HG03060 (cell line): ENCODE results near the gene COL27A1.

ENCODE experiments used
- ATAC-seq: cut with Tn5 transposase; IDR thresholded peaks from one replicate; pipeline ENCODE4 v1.9.1; 2021; ENCODE audit warnings: low read depth, moderate number of reproducible peaks; ENCODE audit not compliant: unreplicated experiment

Gene COL27A1

DNA sequence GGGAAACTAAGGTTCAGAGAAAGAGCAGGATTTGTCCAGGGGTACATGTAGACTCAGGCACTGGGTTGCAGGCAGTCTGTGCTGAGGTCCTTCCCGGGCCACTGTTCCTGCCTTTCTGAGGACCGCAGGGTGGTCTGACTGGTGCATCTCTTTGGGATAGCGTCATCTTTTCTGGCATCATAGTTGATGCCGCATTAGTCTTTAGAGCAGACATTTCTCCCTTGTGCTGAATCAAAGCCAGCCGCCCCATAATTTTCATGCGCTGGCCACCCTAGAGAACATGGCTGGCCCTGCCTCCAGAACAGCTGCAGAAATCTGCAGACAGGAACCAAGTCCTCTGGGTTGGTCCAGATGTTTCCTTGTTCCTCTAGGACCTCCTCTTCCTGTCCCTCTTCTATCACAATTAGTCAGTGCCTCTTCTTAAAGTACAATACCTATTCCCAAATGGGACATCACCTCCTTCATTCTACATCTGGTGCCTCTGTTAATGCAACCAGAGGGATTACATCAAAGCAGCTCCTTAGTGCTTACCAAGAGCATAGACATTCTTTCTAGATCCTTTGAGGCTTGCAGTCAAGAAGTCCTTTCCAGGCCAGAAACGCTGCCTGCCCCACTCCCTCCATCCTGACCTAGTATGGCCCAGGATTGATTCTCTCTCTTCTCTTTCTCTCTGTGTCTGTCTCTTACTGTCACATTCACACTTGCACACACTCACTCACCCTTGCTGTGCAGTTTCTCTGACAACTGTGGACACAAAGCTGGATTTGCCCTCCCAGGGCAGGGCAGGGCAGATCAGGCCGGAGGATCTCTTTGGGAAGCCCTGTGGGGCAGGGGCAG, 125.5 kb downstream of the COL27A1 start:
- no peak for ATAC-seq

DNA sequence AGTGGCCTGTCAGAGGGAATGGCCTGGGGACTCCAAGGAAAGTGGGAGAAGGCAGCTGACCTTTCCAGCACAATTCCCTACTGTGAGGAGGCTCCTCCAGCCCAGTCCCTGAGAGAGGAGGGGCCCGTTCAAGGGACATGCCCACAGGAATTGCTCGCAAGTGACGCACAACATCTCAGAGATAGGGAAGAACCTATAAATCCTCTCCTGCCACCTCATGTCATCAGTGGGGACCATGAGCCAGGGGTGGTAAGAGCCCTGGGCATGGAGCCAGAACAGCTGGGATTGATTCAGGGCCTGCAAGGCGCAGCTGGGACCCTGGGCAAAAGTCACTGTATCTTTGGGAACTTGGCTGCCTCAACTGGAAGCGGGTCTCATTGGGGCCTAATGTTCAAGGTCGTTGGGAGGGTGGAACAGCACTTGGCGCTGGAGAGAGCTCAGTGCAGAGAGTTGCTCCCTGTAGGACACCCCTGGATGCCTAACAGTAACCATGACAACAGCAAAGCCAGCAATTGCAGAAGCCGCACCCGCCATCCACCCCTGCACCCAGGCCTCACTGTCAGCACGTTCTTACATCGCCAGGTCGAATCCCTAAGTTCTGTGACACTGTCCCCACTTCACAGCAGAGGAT, 126.3 kb downstream of the COL27A1 start:
- no peak for ATAC-seq

DNA sequence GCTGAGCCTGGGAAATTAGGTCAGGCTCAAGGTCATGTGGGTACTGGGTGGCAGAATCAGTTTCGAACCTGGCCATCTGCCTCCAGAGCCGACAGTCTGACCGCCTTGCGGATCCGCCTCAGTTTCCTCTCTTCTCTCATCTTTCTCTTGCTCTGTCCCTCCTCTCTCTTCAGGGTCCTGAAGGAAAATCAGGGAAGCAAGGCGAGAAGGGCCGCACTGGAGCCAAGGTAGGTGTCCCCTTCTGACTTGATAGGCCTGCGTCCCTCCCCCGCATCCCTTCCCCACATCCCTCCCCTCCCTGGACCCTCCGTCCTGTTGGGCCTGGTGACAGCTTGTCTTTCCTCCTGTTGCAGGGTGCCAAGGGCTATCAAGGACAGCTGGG, 126.8 kb downstream of the COL27A1 start:
- no peak for ATAC-seq

DNA sequence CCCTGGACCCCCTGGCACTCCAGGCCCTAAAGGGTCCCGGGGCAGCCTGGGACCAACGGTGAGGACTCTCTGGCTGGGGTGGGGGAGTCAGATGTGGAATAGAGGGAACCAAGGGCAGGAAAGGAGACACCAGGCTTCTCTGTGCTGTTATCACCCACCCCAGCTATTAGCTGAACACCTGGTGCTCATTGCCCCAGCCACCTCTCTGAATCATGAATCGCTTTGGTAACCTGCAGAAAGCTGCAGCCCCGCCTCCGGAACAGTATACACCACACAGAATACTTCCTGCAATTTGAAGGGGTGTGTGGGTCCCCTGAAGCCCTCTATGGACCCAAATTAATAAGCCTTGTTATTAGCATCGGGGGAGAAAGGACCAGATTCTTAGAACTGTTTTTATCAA, 127.2 kb downstream of the COL27A1 start:
- ATAC-seq, result no peak

DNA sequence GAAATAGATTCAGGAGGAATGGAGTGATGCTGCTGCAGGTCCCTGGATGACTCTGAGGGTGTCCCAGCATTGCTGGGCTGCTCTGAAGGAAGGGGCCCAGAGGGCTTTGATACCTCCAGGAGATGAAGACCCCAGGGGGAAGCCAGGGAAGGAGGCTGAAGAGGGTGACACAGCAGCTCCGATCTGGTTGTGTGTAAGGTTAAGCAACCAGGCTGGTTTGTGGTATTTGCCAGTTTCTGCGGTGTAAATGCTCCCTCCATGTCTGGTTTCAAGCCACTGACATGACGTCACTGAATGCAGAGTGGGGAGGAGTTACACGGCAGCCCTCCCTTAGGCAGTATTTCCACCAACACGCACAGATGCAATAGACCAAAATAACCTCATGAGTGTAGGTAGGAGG, 127.6 kb downstream of the COL27A1 start:
- ATAC-seq, result no peak

DNA sequence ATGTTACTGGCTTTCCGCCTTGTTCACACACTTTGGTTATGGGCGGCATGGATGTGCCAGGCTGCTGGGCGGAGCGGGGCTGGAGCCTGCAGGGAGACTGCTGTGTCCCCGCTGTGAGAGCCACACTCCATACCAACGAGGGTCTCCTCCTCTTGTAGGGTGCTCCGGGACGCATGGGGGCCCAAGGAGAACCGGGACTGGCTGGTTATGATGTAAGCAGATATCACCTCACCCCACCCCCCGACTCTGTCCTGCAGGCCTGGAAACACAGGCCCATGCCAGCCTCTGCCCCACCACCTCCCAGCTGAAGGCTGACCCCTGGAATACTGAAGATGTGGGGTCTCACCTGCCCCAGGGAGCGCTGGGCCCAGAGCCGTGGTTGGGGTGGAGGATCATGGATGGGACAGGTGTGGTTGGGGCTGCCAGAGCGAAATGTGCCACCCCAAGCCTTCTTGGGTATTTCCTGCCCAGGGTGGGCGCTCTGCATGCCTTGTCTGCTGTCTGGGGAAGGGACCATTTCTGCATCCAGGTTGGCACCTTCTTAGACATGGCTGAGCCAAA, 128.3 kb downstream of the COL27A1 start:
- no peak for ATAC-seq

DNA sequence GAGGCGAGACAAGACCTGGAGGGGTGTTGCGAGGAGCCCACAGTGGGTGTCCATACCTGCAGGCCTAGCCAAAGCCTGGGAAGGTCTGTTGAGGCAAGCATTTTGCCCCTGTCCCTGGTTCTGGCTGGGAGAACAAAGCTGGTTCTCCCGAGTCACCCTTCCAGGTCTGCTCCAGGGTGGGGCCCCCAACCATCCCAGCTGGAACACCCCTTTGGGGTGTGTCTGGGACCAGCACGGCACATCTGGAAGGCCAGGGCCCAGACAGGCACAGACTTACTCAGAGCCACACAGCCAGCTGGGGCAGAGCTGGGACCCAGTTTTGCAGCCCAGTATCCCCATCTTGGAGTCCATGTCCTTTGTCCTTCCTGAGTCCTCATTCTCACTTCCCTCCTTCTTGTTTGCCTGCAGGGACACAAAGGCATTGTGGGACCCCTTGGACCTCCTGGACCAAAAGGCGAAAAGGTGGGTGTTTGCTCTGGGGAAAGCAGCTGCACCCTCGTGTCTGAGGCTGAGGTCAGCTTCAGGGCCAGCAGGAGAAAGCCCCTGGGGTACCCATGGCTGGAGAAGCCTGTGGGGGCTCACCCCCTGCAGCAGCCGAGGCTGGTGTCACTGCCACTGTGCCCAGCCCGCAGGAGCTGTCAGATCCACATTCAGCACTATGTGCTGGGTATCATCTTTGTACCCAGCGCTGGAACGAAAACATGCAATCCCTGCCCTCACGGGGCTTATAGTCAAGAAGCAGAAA, 129.2 kb downstream of the COL27A1 start:
- no peak for ATAC-seq

DNA sequence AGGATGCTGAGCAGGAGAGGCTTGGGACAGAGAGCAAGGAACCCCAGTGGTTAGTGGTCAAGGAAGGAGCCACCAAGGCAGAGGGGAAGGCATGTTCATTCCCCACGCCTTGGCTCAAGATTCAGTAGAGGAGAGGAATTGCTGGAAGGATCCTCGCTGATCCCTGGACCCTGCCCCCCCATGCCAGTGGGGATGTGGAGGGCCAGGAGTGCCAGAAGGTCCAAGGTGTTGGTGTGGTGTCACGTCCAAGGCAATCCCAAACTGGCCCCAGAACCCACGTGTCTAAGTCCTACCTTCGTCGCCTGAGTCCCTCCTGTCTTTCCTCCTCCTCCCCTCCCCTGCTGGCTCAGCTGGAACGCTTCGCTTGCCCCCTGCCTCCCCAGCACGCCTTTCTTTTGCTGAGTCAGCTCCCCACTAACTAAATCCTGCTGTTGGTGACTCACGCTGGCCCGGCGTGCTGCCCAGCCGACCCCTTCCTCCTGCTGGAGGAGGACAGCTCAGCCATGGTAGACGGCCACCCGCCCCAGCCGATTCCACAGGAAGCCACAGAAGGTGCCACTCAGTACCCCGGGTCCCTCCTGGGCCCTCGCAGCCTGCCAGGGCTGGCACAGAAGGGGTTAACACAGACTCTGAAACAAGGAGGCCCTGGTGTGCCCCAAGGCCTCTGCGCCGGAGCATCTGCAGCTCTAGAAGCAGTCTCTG, 130.0 kb downstream of the COL27A1 start:
- no peak for ATAC-seq

DNA sequence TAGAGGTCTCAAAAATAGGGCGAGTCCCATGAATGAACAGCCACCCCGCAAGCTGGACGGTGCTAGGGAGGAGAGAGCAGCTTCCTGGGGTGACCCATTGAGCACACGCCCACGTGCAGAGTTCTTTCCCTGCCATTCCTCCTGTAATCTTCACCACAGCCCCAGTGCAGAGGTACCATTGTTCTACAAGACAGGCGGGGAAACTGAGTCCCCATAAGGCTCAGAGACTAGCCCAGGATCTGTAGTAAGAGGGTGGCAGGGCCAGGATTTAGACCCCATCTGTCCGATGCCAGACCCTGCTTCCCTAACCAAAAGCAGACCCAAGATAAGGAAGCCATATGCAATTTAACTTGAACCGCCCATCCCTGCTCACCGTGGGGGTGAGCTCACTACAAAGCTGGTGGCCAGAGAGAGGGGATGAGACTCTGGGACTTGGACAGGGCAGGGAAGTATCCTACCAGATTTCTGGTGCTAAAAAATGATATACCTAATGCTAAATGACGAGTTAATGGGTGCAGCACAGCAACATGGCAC, 130.9 kb downstream of the COL27A1 start:
- no peak for ATAC-seq

DNA sequence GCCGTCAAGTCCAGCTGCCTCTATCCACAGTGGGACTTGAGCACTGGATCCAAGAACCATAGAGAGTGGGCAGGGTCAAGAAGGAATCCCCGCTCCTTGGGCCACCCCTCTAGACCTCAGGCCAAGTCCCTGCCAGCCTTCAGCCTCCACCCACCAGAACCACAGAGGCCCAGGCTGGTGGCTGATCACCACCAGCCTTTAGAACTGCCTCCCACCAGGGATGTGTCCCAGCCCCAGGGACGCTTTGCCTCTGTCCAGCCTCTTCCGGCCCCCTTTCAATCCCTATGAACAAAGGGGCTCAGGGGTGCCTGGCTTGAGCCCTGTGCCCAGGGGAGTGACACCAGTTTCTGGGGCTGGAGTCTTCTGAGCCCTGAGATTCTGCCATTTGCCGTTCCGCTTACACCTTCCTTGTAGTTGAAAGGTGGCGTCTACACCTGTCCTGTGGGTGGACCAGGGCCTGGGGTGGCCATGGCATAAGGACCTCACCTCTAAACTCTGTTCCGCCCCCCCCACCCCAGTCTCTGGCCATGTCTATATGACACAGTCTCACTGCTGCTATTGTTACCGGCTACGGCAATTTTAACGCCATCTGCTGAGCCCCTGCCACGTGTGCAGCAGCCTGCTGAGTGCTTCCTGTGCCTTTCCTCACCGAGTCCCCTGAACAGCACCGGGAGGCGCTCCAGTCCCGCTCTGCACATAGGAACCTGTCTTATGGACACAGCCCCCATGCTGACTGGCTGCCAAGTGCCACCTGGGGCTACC, 131.8 kb downstream of the COL27A1 start:
- no peak for ATAC-seq

DNA sequence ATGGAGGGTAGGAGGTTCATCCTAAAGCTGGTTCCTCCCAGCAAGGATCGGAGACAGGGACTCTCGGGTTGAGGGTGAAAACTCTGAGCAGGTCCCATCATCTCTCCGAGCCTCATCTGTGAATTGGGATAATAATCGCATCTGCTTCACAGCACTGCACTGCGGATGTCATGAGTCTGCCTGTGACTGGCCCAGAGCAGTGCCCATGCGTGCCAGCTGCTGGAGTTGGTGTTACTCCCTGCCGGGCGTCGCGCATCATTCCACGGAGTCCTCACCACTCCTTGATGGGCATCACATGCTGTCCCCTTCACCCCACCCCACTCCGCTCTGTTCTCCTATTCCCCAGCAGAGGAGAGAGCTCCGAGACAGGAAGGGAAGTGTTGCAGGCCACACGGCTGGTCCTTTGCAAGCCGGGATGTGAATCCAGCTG, 132.4 kb downstream of the COL27A1 start:
- ATAC-seq, result no peak

DNA sequence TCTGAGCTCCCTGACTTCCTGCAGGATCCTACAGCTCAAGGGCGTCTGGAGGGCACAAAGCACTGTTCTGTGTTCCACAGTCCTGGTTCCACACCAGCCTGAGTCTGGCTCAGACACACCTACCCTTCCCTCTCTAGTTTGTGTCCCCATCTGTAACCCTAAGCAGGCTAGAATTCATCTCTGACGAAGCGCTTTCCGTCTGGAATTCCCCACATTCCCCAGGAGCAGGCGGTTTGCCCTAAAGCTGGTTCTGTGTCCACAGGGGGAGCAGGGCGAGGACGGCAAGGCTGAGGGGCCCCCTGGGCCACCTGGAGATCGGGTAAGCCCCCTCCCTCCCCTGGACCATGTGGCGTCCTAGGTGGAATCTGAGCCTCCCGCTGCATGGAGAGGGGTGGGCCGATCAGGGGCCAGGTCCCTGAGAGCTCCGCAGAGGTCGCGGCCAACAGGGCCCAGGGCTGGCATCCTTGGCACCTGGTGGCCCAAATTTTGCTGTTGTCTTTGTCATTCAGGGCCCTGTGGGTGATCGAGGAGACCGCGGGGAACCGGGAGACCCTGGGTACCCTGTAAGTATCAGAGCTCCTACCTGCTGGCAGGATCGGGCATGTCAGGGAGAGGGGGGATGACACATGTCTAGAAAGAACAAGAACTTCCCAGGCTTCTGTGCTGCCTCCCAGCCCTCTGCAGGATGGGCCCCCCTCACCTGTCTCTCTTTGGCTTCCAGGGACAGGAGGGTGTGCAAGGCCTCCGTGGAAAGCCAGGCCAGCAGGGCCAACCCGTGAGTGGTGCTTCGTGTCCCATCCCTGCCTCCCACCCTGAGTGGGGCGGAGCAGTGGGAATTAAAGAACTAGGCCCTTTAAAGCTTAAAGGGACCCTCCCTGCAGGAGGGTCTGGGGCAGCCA, 133.1 kb downstream of the COL27A1 start:
- ATAC-seq, result no peak

DNA sequence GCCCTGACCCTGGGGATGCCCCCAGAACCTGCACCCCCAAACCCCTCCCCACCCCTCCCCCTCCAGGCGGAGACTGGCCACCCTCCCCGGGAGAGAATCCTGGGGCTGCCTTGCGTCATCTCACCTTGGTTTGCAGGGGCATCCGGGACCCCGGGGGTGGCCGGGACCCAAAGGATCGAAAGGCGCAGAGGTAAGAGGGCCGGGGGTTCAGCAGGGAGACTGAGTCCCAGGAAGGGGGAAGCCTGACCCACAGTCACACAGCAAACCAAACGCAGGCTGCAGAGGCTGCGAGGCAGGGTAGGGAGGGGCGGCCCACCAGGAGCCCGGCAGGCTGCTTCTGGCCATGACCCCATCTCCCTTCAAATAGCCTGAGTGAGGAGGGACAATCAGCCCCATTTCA, 133.8 kb downstream of the COL27A1 start:
- no peak for ATAC-seq

DNA sequence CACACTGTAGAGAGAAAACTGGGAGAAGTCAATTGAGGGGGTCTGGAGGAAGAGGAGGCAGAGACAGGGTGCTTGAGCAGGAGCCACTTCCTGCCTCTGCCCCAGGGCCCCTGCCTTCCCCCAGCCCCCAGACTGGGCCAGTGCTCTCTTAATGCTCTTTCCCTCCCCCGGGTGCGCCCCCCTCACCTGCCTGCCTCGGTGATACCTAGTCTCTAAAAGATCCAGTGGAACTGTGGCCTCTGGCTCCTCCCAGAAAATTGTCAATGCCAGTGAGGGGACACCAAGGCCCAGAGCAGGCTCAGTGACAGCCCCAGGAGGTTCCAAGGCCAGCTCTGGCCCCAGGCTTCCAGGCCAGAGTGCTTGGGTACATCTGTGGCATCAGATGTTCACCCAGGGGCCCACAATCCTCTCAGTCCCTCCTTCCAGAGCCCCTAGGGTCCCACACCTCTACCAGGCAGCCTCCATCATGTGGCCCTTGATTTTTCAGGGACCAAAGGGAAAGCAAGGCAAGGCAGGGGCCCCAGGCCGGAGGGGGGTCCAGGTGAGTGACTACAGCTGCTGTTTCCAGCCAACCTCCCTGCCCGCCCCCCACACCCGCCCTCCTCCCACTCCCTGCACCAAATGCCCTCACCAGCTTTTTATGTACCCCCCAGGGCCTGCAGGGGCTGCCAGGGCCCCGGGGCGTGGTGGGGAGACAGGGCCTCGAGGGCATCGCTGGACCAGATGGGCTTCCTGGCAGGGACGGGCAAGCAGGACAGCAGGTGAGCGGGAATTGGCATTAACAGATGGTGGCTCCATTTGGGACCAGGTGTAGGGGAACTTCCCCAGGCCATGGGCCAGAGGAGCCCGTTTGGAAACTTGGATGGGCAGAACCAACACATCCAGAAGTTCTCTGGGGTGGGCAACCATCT, 134.5 kb downstream of the COL27A1 start:
- ATAC-seq, result no peak

DNA sequence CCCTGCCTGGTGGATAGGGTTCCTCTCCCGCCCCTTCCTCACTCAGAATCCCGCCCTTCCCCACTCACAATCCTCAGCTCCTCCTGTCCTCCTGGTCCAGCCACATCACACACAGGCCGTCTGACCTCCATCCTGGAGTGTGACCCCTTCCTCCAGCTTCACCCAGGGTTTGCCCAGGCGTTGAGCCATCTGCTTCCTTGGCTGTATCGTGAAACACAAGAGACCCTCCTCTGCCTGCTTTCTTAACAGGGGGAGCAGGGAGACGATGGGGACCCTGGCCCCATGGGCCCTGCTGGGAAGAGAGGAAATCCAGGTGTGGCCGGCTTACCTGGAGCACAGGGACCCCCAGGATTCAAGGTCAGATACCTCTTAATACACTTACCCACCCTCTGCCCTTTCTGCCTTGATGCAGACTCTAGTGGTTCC, 135.2 kb downstream of the COL27A1 start:
- ATAC-seq, result no peak

DNA sequence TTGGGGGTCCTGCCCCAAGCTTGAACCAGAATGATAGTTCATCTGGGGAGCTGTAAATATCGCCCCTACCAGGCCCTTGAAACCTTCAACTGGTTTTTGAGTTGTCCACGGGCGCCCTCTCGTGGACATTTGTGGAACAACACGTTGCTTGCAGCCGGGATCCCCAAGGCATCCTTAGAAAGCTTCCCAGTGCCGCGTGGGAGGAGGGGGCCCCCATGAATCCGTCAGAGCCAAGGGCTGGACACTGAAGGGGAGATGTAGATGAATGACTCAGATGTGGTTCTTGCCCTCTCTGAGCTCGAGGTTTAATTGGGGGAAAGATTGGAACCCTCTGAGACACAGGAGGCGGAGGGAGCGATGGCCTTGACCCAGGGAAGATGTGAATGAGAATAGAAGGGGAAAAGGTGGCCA, 135.7 kb downstream of the COL27A1 start:
- no peak for ATAC-seq

DNA sequence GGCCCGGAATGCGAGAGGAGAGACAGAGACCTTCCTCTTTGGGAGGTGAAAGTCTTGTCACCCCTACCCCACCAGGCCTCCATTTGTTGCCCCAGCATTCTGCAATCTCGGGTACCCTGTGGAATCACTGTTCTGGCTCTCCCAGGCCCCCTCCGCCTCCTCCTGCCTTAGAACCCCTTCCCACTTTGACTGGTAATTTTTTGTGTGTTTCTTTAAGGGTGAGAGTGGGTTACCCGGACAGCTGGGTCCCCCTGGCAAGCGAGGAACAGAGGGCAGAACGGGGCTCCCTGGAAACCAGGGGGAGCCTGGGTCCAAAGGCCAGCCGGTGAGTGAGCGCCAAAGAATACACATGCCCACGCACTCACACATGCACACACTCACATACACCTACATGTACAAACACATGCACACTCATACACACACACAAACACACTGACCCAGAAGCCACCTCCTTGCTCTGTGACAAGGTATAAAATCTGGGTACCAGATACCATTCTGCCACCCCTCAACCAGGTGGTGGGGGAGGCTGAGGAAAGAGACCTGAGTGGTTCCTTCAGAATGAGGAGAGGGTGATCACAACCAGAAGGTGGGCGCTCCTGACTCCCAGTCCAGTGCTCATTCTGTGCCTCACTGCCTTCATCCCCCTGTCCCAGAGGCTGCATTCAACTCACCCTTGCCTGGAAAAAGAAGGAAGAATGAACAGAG, 136.7 kb downstream of the COL27A1 start:
- no peak for ATAC-seq
